A673 (cell line): ENCODE results near the gene LILRA2. TPM values are rescaled to one million over a fixed set of nuclear protein-coding genes. Genes with fewer than 3 reads are reported as not detected.

Experiments
- Bru-seq: library from RNA; stranded (reverse); fragments of 400-500 nt; gene quantifications from one replicate; lab custom pipeline; 2021; lab: Mats Ljungman, UMichigan
- BruChase-seq, 2 experiments: library from RNA; stranded (reverse); fragments of 400-500 nt; gene quantifications; one replicate each; lab custom pipeline; 2021; lab: Mats Ljungman, UMichigan
- BruUV-seq: library from RNA; stranded (reverse); fragments of 400-500 nt; replicated peaks from 2 replicates; lab custom pipeline; 2021; lab: Mats Ljungman, UMichigan
- CTCF ChIA-PET: fragments of 300-600 bp; sonication (Branson Sonifier 250); formaldehyde crosslinking; loops from one replicate; lab custom pipeline; 2022; ENCODE audit warnings: antibody characterized with exemption; lab: Charles Lee
- POLR2A ChIA-PET: fragments of 300-600 bp; sonication (Branson Sonifier 250); formaldehyde crosslinking; loops from one replicate; lab custom pipeline; 2022; ENCODE audit warnings: antibody characterized with exemption; ENCODE audit not compliant: low non-redundant PET; lab: Charles Lee
- DNase-seq: peaks from one replicate; pipeline ENCODE4 v3.0.0-alpha.2; 2015; ENCODE audit warnings: low spot score
- H3K27ac ChIP-seq: fragments of 200-600 bp; sonication (generic); 2 replicates; pipeline ENCODE4 v1.5.1; 2016; ENCODE audit warnings: mixed run types, low read depth, mild to moderate bottlenecking, mixed read lengths, antibody characterized with exemption, low read length; ENCODE audit not compliant: poor library complexity, severe bottlenecking
- H3K27me3 ChIP-seq: fragments of 200-600 bp; sonication (generic); replicated peaks from 2 replicates; pipeline ENCODE4 v1.6.1; 2017; ENCODE audit warnings: mixed run types, low read depth, mild to moderate bottlenecking, mixed read lengths, antibody characterized with exemption, low read length; ENCODE audit not compliant: insufficient read depth, poor library complexity
- H3K36me3 ChIP-seq: fragments of 200-600 bp; sonication (generic); 2 replicates; pipeline ENCODE4 v1.6.1; 2016; ENCODE audit warnings: mixed run types, mild to moderate bottlenecking, mixed read lengths, antibody characterized with exemption, low read length; ENCODE audit not compliant: insufficient read depth, poor library complexity, severe bottlenecking
- H3K4me1 ChIP-seq: fragments of 200-600 bp; sonication (generic); 2 replicates; pipeline ENCODE4 v1.6.1; 2017; ENCODE audit warnings: mixed run types, mild to moderate bottlenecking, mixed read lengths, antibody characterized with exemption, low read length; ENCODE audit not compliant: insufficient read depth, poor library complexity, severe bottlenecking
- H3K4me3 ChIP-seq: fragments of 200-600 bp; sonication (generic); 2 replicates; pipeline ENCODE4 v1.5.1; 2016; ENCODE audit warnings: low read depth, mixed run types, mild to moderate bottlenecking, mixed read lengths, low read length; ENCODE audit not compliant: poor library complexity, severe bottlenecking
- H3K9me3 ChIP-seq: fragments of 200-600 bp; sonication (generic); 2 replicates; pipeline ENCODE4 v1.6.1; 2016; ENCODE audit warnings: mixed run types, low read depth, mild to moderate bottlenecking, mixed read lengths, antibody characterized with exemption, low read length; ENCODE audit not compliant: poor library complexity, severe bottlenecking
- EZH2 ChIP-seq: fragments of 200-600 bp; sonication (generic); IDR thresholded peaks from 2 replicates; pipeline ENCODE4 v1.6.1; 2017; ENCODE audit warnings: borderline replicate concordance, low read depth, mild to moderate bottlenecking, mixed read lengths, antibody characterized with exemption, low read length; ENCODE audit not compliant: poor library complexity, severe bottlenecking
- intact Hi-C: fragments of 100-400 bp; cut with micrococcal nuclease; formaldehyde crosslinking; loops from one replicate; pipeline ENCODE4 v1.10.0; 2022; ENCODE audit not compliant: unreplicated experiment
- long read RNA-seq: library from polyadenylated mRNA; stranded (forward); transcript quantifications from one replicate; pipeline ENCODE4 v2.0.0, GENCODE V29; 2022
- total RNA-seq: library from RNA; stranded (reverse); gene quantifications from 2 replicates; pipeline ENCODE4 v1.2.3, GENCODE V29; 2021
- TF ChIP-seq, protein P1 (sequence below): fragments of 300-800, 200-600 bp; sonication (generic); conservative IDR thresholded peaks from 2 replicates; pipeline ENCODE4 v1.5.1; 2017; ENCODE audit warnings: low read depth, mild to moderate bottlenecking, antibody characterized with exemption, low read length, moderate library complexity, mixed read lengths

LILRA2 gene
- total RNA-seq (not detected in 2 replicates), Bru-seq, nascent RNA (percentile 5 among the genes with signal in this experiment), BruChase-seq, experiment 1, labeled RNA remaining after a 2-hour chase (not detected), BruChase-seq, experiment 2, labeled RNA remaining after a 6-hour chase (not detected)
- long read RNA-seq = 0 reads

DNA sequence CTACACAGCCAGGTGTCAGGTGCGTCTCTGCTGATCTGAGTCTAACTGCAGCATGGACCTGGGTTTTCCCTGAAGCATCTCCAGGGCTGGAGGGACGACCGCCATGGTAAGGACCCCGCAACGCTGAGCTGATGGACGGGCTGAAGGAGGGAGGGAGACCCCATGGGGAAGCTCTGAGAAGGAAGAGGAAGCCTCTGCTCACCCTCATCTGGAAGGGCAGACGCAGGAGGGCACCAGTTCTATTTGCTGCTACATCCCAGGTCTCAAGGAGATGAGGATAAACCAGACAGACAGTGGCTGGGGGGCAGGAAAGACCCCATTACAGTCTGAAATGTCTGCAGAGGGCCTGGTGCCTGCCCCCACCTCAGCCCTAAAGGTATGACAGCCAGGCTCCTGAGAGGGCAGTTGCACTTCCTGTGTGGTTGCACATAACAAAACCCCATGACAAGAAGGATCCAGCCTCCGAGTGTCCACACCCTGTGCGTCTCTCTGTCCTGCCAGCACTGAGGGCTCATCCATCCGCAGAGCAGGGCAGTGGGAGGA is at the start of gene LILRA2:
Gene LILRA2 (plus strand): TSS at position 461 of the 543 bp plus-strand sequence. CDS start 89 bp downstream, outside the sequence.
- Histone ChIP-seq H3K27me3 (peaks cover 33% of the 10 kb centered on the region), H3K9me3 (no peaks in the 10 kb centered on the region), H3K36me3 (no peaks in the 10 kb centered on the region), H3K4me3 (no peak within 1 kb of the TSS), H3K4me1 (no peaks in the 10 kb centered on the region), H3K27ac (no peak within 1 kb of the TSS)
- no peak for DNase-seq
- no TSS peak for BruUV-seq
- intact Hi-C loops = no loop called here
- TF ChIP-seq, protein P1, sequence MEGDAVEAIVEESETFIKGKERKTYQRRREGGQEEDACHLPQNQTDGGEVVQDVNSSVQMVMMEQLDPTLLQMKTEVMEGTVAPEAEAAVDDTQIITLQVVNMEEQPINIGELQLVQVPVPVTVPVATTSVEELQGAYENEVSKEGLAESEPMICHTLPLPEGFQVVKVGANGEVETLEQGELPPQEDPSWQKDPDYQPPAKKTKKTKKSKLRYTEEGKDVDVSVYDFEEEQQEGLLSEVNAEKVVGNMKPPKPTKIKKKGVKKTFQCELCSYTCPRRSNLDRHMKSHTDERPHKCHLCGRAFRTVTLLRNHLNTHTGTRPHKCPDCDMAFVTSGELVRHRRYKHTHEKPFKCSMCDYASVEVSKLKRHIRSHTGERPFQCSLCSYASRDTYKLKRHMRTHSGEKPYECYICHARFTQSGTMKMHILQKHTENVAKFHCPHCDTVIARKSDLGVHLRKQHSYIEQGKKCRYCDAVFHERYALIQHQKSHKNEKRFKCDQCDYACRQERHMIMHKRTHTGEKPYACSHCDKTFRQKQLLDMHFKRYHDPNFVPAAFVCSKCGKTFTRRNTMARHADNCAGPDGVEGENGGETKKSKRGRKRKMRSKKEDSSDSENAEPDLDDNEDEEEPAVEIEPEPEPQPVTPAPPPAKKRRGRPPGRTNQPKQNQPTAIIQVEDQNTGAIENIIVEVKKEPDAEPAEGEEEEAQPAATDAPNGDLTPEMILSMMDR = no peak
- no peak for TF ChIP-seq EZH2
- ChIA-PET CTCF (no interaction called here), POLR2A (no interaction called here)

- Histone ChIP-seq H3K36me3 (no peaks in the 10 kb centered on the region), H3K4me3 (no peak overlapping the region), H3K9me3 (no peaks in the 10 kb centered on the region), H3K4me1 (no peaks in the 10 kb centered on the region), H3K27ac (no peak overlapping the region), H3K27me3 (peaks cover 27% of the 10 kb centered on the region)
- no peak for DNase-seq
- no peak for TF ChIP-seq EZH2
- TF ChIP-seq, protein P1 = no peak
- CTCF ChIA-PET = no interaction called here
- BruUV-seq = no TSS peak
- POLR2A ChIA-PET = no interaction called here
- intact Hi-C loops = no loop called here
Measured at GRCh38 chr19:54525636-54526035, 48.0 kb upstream of the LILRA2 start.

DNA sequence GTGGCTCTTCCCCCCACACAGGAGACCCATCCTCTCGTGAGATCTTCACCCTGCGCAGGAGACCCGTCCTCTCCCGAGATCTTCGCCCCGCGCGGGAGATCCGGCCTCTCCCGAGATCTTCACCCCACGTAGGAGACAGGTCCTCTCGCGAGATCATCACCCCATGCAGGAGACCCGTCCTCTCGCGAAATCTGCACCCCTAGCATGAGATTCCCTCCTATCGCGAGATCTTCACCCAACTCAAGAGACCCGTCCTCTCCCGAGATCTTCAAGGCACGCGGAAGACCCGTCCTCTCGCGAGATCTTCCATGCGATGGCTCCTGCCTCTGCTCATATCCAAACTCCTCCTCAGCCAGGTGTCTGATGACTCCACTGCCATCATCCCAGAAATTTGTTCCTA is 46.6 kb upstream of the LILRA2 start:
- Histone ChIP-seq H3K4me1 (no peaks in the 10 kb centered on the region), H3K36me3 (no peaks in the 10 kb centered on the region), H3K27ac (no peak overlapping the region), H3K4me3 (no peak overlapping the region), H3K9me3 (no peaks in the 10 kb centered on the region), H3K27me3 (peaks cover 40% of the 10 kb centered on the region)
- BruUV-seq = no TSS peak
- intact Hi-C loops = no loop called here
- TF ChIP-seq, protein P1 = no peak
- no peak for TF ChIP-seq EZH2
- DNase-seq = no peak
- ChIA-PET POLR2A (no interaction called here), CTCF (interaction anchor here (0.6 kb wide), 2 partner anchors 68 to 189 kb away, joined by 3 read pairs; no protein-coding TSS in a partner anchor)
